ENCODE results near the gene ANKRA2. TPM values are rescaled to one million over a fixed set of nuclear protein-coding genes. Genes with fewer than 3 reads are reported as not detected.

Gene ANKRA2
- total RNA-seq, 1 donor from 2014 or later = 19.2 TPM

- Histone ChIP-seq H3K36me3 (ENCODE audit: control insufficient read depth, insufficient read depth, low read length) (no peaks in the 10 kb centered on the region), H3K4me3 (ENCODE audit: low read depth, low read length) (no peak overlapping the region), H3K27me3 (ENCODE audit: control insufficient read depth, insufficient read depth, low read length) (no peaks in the 10 kb centered on the region)
- TF ChIP-seq, protein P1, sequence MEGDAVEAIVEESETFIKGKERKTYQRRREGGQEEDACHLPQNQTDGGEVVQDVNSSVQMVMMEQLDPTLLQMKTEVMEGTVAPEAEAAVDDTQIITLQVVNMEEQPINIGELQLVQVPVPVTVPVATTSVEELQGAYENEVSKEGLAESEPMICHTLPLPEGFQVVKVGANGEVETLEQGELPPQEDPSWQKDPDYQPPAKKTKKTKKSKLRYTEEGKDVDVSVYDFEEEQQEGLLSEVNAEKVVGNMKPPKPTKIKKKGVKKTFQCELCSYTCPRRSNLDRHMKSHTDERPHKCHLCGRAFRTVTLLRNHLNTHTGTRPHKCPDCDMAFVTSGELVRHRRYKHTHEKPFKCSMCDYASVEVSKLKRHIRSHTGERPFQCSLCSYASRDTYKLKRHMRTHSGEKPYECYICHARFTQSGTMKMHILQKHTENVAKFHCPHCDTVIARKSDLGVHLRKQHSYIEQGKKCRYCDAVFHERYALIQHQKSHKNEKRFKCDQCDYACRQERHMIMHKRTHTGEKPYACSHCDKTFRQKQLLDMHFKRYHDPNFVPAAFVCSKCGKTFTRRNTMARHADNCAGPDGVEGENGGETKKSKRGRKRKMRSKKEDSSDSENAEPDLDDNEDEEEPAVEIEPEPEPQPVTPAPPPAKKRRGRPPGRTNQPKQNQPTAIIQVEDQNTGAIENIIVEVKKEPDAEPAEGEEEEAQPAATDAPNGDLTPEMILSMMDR (IDR thresholded peaks at IDR 0.05; ENCODE audit: insufficient read depth, low read length, severe bottlenecking) = no peak
- DNase-seq (ENCODE audit: low read depth) = no peak
- no peak for FAIRE-seq
Measured at GRCh38 chr5:73534011-73534644, 31.3 kb downstream of the ANKRA2 start.

GRCh38 chr5:73532195-73532594 lies 33.2 kb downstream of the ANKRA2 start:
- Histone ChIP-seq H3K4me3 (ENCODE audit: low read depth, low read length) (no peak overlapping the region), H3K27me3 (ENCODE audit: control insufficient read depth, insufficient read depth, low read length) (no peaks in the 10 kb centered on the region), H3K36me3 (ENCODE audit: control insufficient read depth, insufficient read depth, low read length) (no peaks in the 10 kb centered on the region)
- TF ChIP-seq, protein P1 (IDR thresholded peaks at IDR 0.05; ENCODE audit: insufficient read depth, low read length, severe bottlenecking) = no peak
- no peak for FAIRE-seq
- no peak for DNase-seq (ENCODE audit: low read depth)

DNA sequence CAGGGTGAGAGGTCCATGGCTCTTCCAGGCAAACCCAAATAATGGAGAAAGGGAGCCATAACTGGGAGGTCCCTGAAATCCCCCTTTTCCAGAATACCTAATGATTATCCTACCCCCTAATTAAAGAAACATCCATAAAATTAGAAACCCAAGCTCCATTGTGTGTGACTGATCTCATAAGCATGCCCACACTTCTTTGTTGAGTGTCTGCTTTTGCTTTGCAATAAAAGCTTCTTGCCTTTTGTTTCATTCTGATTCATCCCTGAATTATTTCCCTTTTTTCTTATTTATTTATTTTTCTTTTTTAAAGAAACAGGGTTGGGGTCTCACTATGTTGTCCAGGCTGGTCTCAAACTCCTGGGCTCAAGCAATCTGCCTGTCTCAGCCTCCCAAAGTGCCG lies 34.1 kb downstream of the ANKRA2 start:
- DNase-seq (ENCODE audit: low read depth) (no peak), FAIRE-seq (no peak)
- no peaks in the 10 kb centered on the region for H3K27me3 ChIP-seq (ENCODE audit: control insufficient read depth, insufficient read depth, low read length)
- TF ChIP-seq, protein P1 (IDR thresholded peaks at IDR 0.05; ENCODE audit: insufficient read depth, low read length, severe bottlenecking) = no peak
- H3K4me3 ChIP-seq (ENCODE audit: low read depth, low read length) = no peak overlapping the region
- H3K36me3 ChIP-seq (ENCODE audit: control insufficient read depth, insufficient read depth, low read length) = no peaks in the 10 kb centered on the region

DNA sequence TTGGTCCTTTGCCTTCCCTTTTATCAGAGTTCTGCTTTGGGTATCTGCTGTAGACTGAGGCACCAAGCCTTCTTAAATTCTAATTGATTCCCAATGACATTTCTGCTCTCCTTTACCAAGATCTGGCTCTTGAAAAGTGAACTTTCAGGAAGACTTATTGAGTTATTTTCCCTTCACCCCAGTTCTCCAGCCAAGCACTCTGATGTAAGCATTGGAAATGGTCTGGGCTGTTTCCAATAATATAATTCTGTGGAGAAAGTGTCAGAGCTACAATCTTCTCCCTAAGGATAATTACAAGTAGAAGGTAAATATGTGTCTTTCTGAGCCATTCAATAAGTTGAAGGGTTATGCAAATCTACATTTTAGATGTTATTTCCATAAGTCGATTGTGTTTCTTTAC lies 36.4 kb downstream of the ANKRA2 start:
- no peaks in the 10 kb centered on the region for H3K27me3 ChIP-seq (ENCODE audit: control insufficient read depth, insufficient read depth, low read length)
- H3K36me3 ChIP-seq (ENCODE audit: control insufficient read depth, insufficient read depth, low read length) = no peaks in the 10 kb centered on the region
- DNase-seq (ENCODE audit: low read depth) = no peak
- FAIRE-seq = no peak
- H3K4me3 ChIP-seq (ENCODE audit: low read depth, low read length) = no peak overlapping the region
- TF ChIP-seq, protein P1 (IDR thresholded peaks at IDR 0.05; ENCODE audit: insufficient read depth, low read length, severe bottlenecking) = no peak

DNA sequence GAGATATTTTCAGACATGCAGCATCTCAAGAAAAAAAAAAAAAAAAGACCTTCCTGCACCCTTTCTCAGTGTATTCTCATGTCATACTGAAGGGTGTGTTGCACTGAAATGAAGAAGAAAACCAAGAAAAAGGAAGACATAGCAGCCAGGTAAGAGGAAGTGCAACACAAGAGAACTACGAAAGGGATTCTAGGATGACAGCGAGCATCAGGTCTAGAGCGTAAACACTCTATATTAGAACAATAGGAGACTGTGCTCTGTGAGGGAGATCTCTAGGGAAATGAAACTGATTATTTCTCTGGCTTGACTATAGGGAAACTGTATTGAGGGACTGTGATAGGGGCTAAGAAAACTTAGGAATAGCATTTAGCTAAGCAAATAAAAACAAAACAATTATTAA lies 37.2 kb downstream of the ANKRA2 start:
- TF ChIP-seq, protein P1 (IDR thresholded peaks at IDR 0.05; ENCODE audit: insufficient read depth, low read length, severe bottlenecking) = no peak
- Histone ChIP-seq H3K27me3 (ENCODE audit: control insufficient read depth, insufficient read depth, low read length) (no peaks in the 10 kb centered on the region), H3K36me3 (ENCODE audit: control insufficient read depth, insufficient read depth, low read length) (no peaks in the 10 kb centered on the region), H3K4me3 (ENCODE audit: low read depth, low read length) (no peak overlapping the region)
- DNase-seq (ENCODE audit: low read depth) (no peak), FAIRE-seq (no peak)

GRCh38 chr5:73525606-73526203 lies 39.7 kb downstream of the ANKRA2 start:
- no peaks in the 10 kb centered on the region for H3K27me3 ChIP-seq (ENCODE audit: control insufficient read depth, insufficient read depth, low read length)
- FAIRE-seq = no peak
- H3K36me3 ChIP-seq (ENCODE audit: control insufficient read depth, insufficient read depth, low read length) = no peaks in the 10 kb centered on the region
- no peak overlapping the region for H3K4me3 ChIP-seq (ENCODE audit: low read depth, low read length)
- DNase-seq (ENCODE audit: low read depth) = no peak
- TF ChIP-seq, protein P1 (IDR thresholded peaks at IDR 0.05; ENCODE audit: insufficient read depth, low read length, severe bottlenecking) = no peak
